Common myeloid progenitor, CD34-positive (primary cell): ENCODE results near the gene TXNDC2.
"Not testable (repeated sequence)": the region's sequence is repeated elsewhere in the genome, so short reads cannot be mapped to it uniquely, and the experiment has no call there.

Experiments used
- CTCF ChIA-PET: fragments of 350-600 bp; sonication (Branson Sonifier 250); formaldehyde crosslinking; loops from one replicate; lab custom pipeline; 2021; ENCODE audit warnings: antibody characterized with exemption; lab: Charles Lee
- POLR2A ChIA-PET: fragments of 350-600 bp; sonication (Branson Sonifier 250); formaldehyde crosslinking; loops from one replicate; lab custom pipeline; 2021; ENCODE audit warnings: antibody characterized with exemption; lab: Charles Lee
- DNase-seq, 3 donors: peaks; one replicate each; pipeline versions ENCODE4 v3.0.0 to v3.0.0-alpha.2; 2013
- H3K27ac ChIP-seq, 2 experiments: 1 replicate in 1 of 2; 2 replicates in 1 of 2; pipeline ENCODE4 v1.7.0; 2013; ENCODE audit warnings: inconsistent platforms in 2 of 2, low read length in 2 of 2, mild to moderate bottlenecking in 2 of 2, low read depth in 1 of 2, moderate library complexity in 1 of 2; ENCODE audit not compliant: severe bottlenecking in 2 of 2, insufficient read depth in 1 of 2, poor library complexity in 1 of 2
- H3K27me3 ChIP-seq, 5 experiments: replicated peaks in 2 of 5; 1 replicate in 3 of 5; 2 replicates in 2 of 5; pipeline versions ENCODE4 v1.6.1 to v1.7.0; 2013; ENCODE audit warnings: low read length in 4 of 5, mild to moderate bottlenecking in 2 of 5, moderate library complexity in 2 of 5, inconsistent platforms in 1 of 5; ENCODE audit not compliant: insufficient read depth in 5 of 5, control insufficient read depth in 4 of 5
- H3K36me3 ChIP-seq, 4 experiments: 1 replicate in 2 of 4; 2 replicates in 2 of 4; pipeline versions ENCODE4 v1.6.1 to v1.7.0; 2013; ENCODE audit warnings: low read length in 3 of 4, control low read depth in 1 of 4, mild to moderate bottlenecking in 1 of 4; ENCODE audit not compliant: control insufficient read depth in 4 of 4, insufficient read depth in 4 of 4
- H3K4me1 ChIP-seq, 4 experiments: 1 replicate in 3 of 4; 2 replicates in 1 of 4; pipeline versions ENCODE4 v1.6.1 to v1.7.1; 2013; ENCODE audit warnings: low read length in 3 of 4, mild to moderate bottlenecking in 3 of 4, control low read depth in 1 of 4, inconsistent platforms in 1 of 4, moderate library complexity in 1 of 4; ENCODE audit not compliant: control insufficient read depth in 4 of 4, insufficient read depth in 4 of 4; ENCODE audit errors: control extremely low read depth in 1 of 4
- H3K4me3 ChIP-seq, 7 experiments: 1 replicate in 4 of 7; 2 replicates in 3 of 7; pipeline versions ENCODE4 v1.5.1 to v1.7.0; 2013; ENCODE audit warnings: mild to moderate bottlenecking in 7 of 7, low read length in 6 of 7, moderate library complexity in 6 of 7, inconsistent platforms in 2 of 7, low read depth in 2 of 7, control low read depth in 1 of 7; ENCODE audit not compliant: insufficient read depth in 4 of 7, control insufficient read depth in 1 of 7; ENCODE audit errors: extremely low read depth in 1 of 7
- H3K9me3 ChIP-seq, 5 experiments: 1 replicate in 4 of 5; 2 replicates in 1 of 5; pipeline versions ENCODE4 v1.6.1 to v1.7.1; 2013; ENCODE audit warnings: low read length in 4 of 5, mild to moderate bottlenecking in 2 of 5, inconsistent platforms in 1 of 5, low read depth in 1 of 5, moderate library complexity in 1 of 5; ENCODE audit not compliant: control insufficient read depth in 4 of 5, insufficient read depth in 2 of 5; ENCODE audit errors: control extremely low read depth in 1 of 5
- WGBS: methylation state at CpG from one replicate; pipeline ENCODE4 v1.1.5; 2013; ENCODE audit not compliant: insufficient coverage; 5-methylcytosine and 5-hydroxymethylcytosine counted together

TXNDC2 gene

GRCh38 chr18:9902264-9902663 lies 16.5 kb downstream of the TXNDC2 start:
- DNase-seq, H3K4me3 ChIP-seq, CTCF ChIA-PET, POLR2A ChIA-PET, H3K27me3 ChIP-seq, H3K36me3 ChIP-seq, H3K27ac ChIP-seq, H3K9me3 ChIP-seq: not testable (repeated sequence)
- H3K4me1 ChIP-seq, result peaks cover 0 to 24% (median 0%) of the 10 kb centered on the region in 4 experiments
- WGBS, result 87% methylated on average over 8 of the region's 14 CpGs

- Histone ChIP-seq H3K4me1 (peaks cover 0 to 24% (median 0%) of the 10 kb centered on the region in 4 experiments), H3K27me3 (no peaks in the 10 kb centered on the region), H3K36me3 (no peaks in the 10 kb centered on the region), H3K27ac (no peak overlapping the region), H3K9me3 (no peaks in the 10 kb centered on the region), H3K4me3 (no peak overlapping the region)
- DNase-seq, result no peak
- ChIA-PET POLR2A (no interaction called here), CTCF (no interaction called here)
- WGBS, result 91% methylated on average over 9 of the region's 10 CpGs
Measured at GRCh38 chr18:9902832-9903231, 17.1 kb downstream of the TXNDC2 start.

GRCh38 chr18:9905401-9905922 lies 19.7 kb downstream of the TXNDC2 start:
- Histone ChIP-seq H3K9me3 (no peaks in the 10 kb centered on the region), H3K27me3 (no peaks in the 10 kb centered on the region), H3K4me1 (peaks cover 0 to 16% (median 0%) of the 10 kb centered on the region in 4 experiments), H3K27ac (no peak overlapping the region), H3K36me3 (no peaks in the 10 kb centered on the region), H3K4me3 (no peak overlapping the region)
- ChIA-PET CTCF (no interaction called here), POLR2A (no interaction called here)
- WGBS, result 98% methylated on average over 5 of the region's 5 CpGs
- DNase-seq, result no peak

- H3K4me3 ChIP-seq, result no peak overlapping the region
- peaks cover 0 to 16% (median 0%) of the 10 kb centered on the region in 4 experiments for H3K4me1 ChIP-seq
- no peaks in the 10 kb centered on the region for H3K27me3 ChIP-seq
- peak in 2 of 3 donors; percentile 39 to 51 for DNase-seq
- ChIA-PET CTCF (interaction anchor here (1.0 to 1.1 kb wide), 2 partner anchors 56 to 168 kb away, joined by 3 read pairs; no protein-coding TSS in a partner anchor), POLR2A (interaction anchor here (0.6 kb wide), 1 partner anchor 9 kb away, joined by 6 read pairs; no protein-coding TSS in a partner anchor)
- WGBS, result 83% methylated on average over 2 of the region's 3 CpGs
- no peak overlapping the region for H3K27ac ChIP-seq
- H3K9me3 ChIP-seq, result no peaks in the 10 kb centered on the region
- H3K36me3 ChIP-seq, result no peaks in the 10 kb centered on the region
Measured at GRCh38 chr18:9906481-9906880, 20.7 kb downstream of the TXNDC2 start.

- POLR2A ChIA-PET, result interaction anchor here (0.6 kb wide), 2 partner anchors 64 to 850 kb away, joined by 3 read pairs; no protein-coding TSS in a partner anchor
- no peak overlapping the region for H3K27ac ChIP-seq
- no peaks in the 10 kb centered on the region for H3K9me3 ChIP-seq
- DNase-seq, result no peak
- CTCF ChIA-PET, result interaction anchor here (0.6 kb wide), 1 partner anchor 17 kb away, joined by 3 read pairs; no protein-coding TSS in a partner anchor
- no peak overlapping the region for H3K4me3 ChIP-seq
- H3K27me3 ChIP-seq, result no peaks in the 10 kb centered on the region
- WGBS, result 100% methylated on average over 3 of the region's 4 CpGs
- no peaks in the 10 kb centered on the region for H3K36me3 ChIP-seq
- peaks cover 0 to 16% (median under 1%) of the 10 kb centered on the region in 4 experiments for H3K4me1 ChIP-seq
Measured at GRCh38 chr18:9907867-9908266, 22.1 kb downstream of the TXNDC2 start.

- Histone ChIP-seq H3K27ac (no peak overlapping the region), H3K4me1 (peaks cover 4 to 20% (median 5%) of the 10 kb centered on the region in 4 experiments), H3K36me3 (no peaks in the 10 kb centered on the region), H3K4me3 (no peak overlapping the region), H3K9me3 (no peaks in the 10 kb centered on the region), H3K27me3 (no peaks in the 10 kb centered on the region)
- ChIA-PET CTCF (no interaction called here), POLR2A (no interaction called here)
- no peak for DNase-seq
Measured at GRCh38 chr18:9910071-9910470, 24.3 kb downstream of the TXNDC2 start.

- ChIA-PET CTCF (no interaction called here), POLR2A (no interaction called here)
- no peaks in the 10 kb centered on the region for H3K36me3 ChIP-seq
- H3K27ac ChIP-seq, result no peak overlapping the region
- H3K4me1 ChIP-seq, result peaks cover 4 to 23% (median 11%) of the 10 kb centered on the region in 4 experiments
- 100% methylated on average over 1 of the region's 2 CpGs for WGBS
- H3K9me3 ChIP-seq, result no peaks in the 10 kb centered on the region
- DNase-seq, result no peak
- no peaks in the 10 kb centered on the region for H3K27me3 ChIP-seq
- no peak overlapping the region for H3K4me3 ChIP-seq
Measured at GRCh38 chr18:9910661-9911060, 24.9 kb downstream of the TXNDC2 start.
